Liver (tissue), 3 donors: ENCODE measurements around the gene PADI3.

Source experiments
- EGR1 ChIP-seq, 2 donors: IDR thresholded peaks; 2 replicates each; pipeline ENCODE4 v1.6.1; 2016 to 2018; ENCODE audit warnings: antibody characterized with exemption in 2 of 2, low read depth in 2 of 2
- HNF4A ChIP-seq, 2 donors: conservative IDR thresholded peaks; 2 replicates each; pipeline ENCODE4 v1.6.1; 2016; ENCODE audit warnings: antibody characterized with exemption in 2 of 2, mild to moderate bottlenecking in 2 of 2
- HNF4G ChIP-seq: IDR thresholded peaks from 2 replicates; pipeline ENCODE4 v1.6.1; 2016; ENCODE audit warnings: antibody characterized with exemption
- RAD21 ChIP-seq, 2 donors: IDR thresholded peaks; 2 replicates each; pipeline ENCODE4 v1.6.1; 2016; ENCODE audit warnings: antibody characterized with exemption in 2 of 2, mild to moderate bottlenecking in 2 of 2
- REST ChIP-seq: IDR thresholded peaks from 2 replicates; pipeline ENCODE4 v1.6.1; 2016; ENCODE audit warnings: antibody characterized with exemption, mild to moderate bottlenecking
- RXRA ChIP-seq, 2 donors: IDR thresholded peaks; 2 replicates each; pipeline ENCODE4 v1.6.1; 2017 to 2018; ENCODE audit warnings: antibody characterized with exemption in 2 of 2, mild to moderate bottlenecking in 1 of 2
- SP1 ChIP-seq: IDR thresholded peaks from 2 replicates; pipeline ENCODE4 v1.6.1; 2018; ENCODE audit warnings: antibody characterized with exemption, mild to moderate bottlenecking
- TAF1 ChIP-seq: conservative IDR thresholded peaks from 2 replicates; pipeline ENCODE4 v1.6.1; 2016; ENCODE audit warnings: antibody characterized with exemption, mild to moderate bottlenecking
- YY1 ChIP-seq: IDR thresholded peaks from 2 replicates; pipeline ENCODE4 v1.6.1; 2016; ENCODE audit warnings: antibody characterized with exemption, mild to moderate bottlenecking
- ZBTB33 ChIP-seq: IDR thresholded peaks from 2 replicates; pipeline ENCODE4 v1.6.1; 2016; ENCODE audit warnings: antibody characterized with exemption
- TF ChIP-seq, protein P1 (sequence below): fragments of 150-350 bp; IDR thresholded peaks from 2 replicates; pipeline ENCODE4 v1.5.1; 2017; ENCODE audit warnings: improper control_type of control experiment, low read depth, low read length; ENCODE audit not compliant: missing input control
- TF ChIP-seq, protein P2 (sequence below): IDR thresholded peaks from 2 replicates; pipeline ENCODE4 v1.6.1; 2016; ENCODE audit warnings: antibody characterized with exemption
- donor health status: healthy.
- donor health status: healthy.

GRCh38 chr1:17200756-17201155 lies 48.1 kb upstream of the PADI3 start:
- no peak for TF ChIP-seq ZBTB33
- no peak for TF ChIP-seq YY1
- TF ChIP-seq, protein P1, sequence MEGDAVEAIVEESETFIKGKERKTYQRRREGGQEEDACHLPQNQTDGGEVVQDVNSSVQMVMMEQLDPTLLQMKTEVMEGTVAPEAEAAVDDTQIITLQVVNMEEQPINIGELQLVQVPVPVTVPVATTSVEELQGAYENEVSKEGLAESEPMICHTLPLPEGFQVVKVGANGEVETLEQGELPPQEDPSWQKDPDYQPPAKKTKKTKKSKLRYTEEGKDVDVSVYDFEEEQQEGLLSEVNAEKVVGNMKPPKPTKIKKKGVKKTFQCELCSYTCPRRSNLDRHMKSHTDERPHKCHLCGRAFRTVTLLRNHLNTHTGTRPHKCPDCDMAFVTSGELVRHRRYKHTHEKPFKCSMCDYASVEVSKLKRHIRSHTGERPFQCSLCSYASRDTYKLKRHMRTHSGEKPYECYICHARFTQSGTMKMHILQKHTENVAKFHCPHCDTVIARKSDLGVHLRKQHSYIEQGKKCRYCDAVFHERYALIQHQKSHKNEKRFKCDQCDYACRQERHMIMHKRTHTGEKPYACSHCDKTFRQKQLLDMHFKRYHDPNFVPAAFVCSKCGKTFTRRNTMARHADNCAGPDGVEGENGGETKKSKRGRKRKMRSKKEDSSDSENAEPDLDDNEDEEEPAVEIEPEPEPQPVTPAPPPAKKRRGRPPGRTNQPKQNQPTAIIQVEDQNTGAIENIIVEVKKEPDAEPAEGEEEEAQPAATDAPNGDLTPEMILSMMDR = no peak
- TF ChIP-seq HNF4A (conservative IDR thresholded peaks at IDR 0.05) = no peak
- TF ChIP-seq TAF1 = no peak
- TF ChIP-seq RXRA (IDR thresholded peaks at IDR 0.05) = no peak
- TF ChIP-seq, protein P2, sequence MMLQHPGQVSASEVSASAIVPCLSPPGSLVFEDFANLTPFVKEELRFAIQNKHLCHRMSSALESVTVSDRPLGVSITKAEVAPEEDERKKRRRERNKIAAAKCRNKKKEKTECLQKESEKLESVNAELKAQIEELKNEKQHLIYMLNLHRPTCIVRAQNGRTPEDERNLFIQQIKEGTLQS = no peak
- TF ChIP-seq RAD21 (IDR thresholded peaks at IDR 0.05) = no peak
- no peak for TF ChIP-seq REST
- no peak for TF ChIP-seq EGR1 (IDR thresholded peaks at IDR 0.05; ENCODE audit: low read depth in 2 of 2)
- no peak for TF ChIP-seq HNF4G
- TF ChIP-seq SP1 = no peak
